Endodermal cell (in vitro differentiated cells): ENCODE results near the gene GABPA. TPM values are rescaled to one million over a fixed set of nuclear protein-coding genes. Genes with fewer than 3 reads are reported as not detected.
A peak's percentile ranks its signal among the peaks of the same experiment; 100 is the strongest.

Source experiments
- DNase-seq: peaks from one replicate; pipeline ENCODE4 v3.0.0-alpha.2; 2017
- H3K27ac ChIP-seq: 2 replicates; pipeline ENCODE4 v1.5.1; 2013; ENCODE audit warnings: mild to moderate bottlenecking, low read depth, low read length, moderate library complexity
- H3K27me3 ChIP-seq: 2 replicates; pipeline ENCODE4 v1.6.1; 2013; ENCODE audit warnings: mild to moderate bottlenecking, low read length, moderate library complexity; ENCODE audit not compliant: insufficient read depth, control insufficient read depth, poor library complexity, severe bottlenecking
- H3K36me3 ChIP-seq: 2 replicates; pipeline ENCODE4 v1.7.0; 2013; ENCODE audit warnings: mild to moderate bottlenecking, low read length, moderate library complexity; ENCODE audit not compliant: control insufficient read depth, insufficient read depth
- H3K4me1 ChIP-seq: one replicate; pipeline ENCODE4 v1.7.0; 2013; ENCODE audit warnings: low read length; ENCODE audit not compliant: control insufficient read depth, insufficient read depth
- H3K4me3 ChIP-seq: 2 replicates; pipeline ENCODE4 v1.5.1; 2013; ENCODE audit warnings: mild to moderate bottlenecking, low read length, moderate library complexity
- H3K9ac ChIP-seq: 2 replicates; pipeline ENCODE4 v1.6.1; 2013; ENCODE audit warnings: mild to moderate bottlenecking, low read length, moderate library complexity; ENCODE audit not compliant: poor library complexity, severe bottlenecking; ENCODE audit errors: extremely low read depth
- H3K9me3 ChIP-seq: 2 replicates; pipeline ENCODE4 v1.6.1; 2013; ENCODE audit warnings: mild to moderate bottlenecking, low read length, moderate library complexity; ENCODE audit not compliant: control insufficient read depth
- H3K27ac Mint-ChIP-seq: 2 replicates; pipeline ENCODE4 v1.8.0; 2020; ENCODE audit warnings: mixed read lengths
- H3K27me3 Mint-ChIP-seq: 2 replicates; pipeline ENCODE4 v1.8.0; 2021; ENCODE audit warnings: mild to moderate bottlenecking, mixed read lengths; ENCODE audit not compliant: insufficient read depth
- H3K36me3 Mint-ChIP-seq: 2 replicates; pipeline ENCODE4 v1.8.0; 2020; ENCODE audit warnings: low read depth, mixed read lengths
- H3K4me1 Mint-ChIP-seq: 2 replicates; pipeline ENCODE4 v1.8.0; 2020; ENCODE audit warnings: mixed read lengths
- H3K4me3 Mint-ChIP-seq: 2 replicates; pipeline ENCODE4 v1.8.0; 2020; ENCODE audit warnings: mild to moderate bottlenecking, moderate library complexity, mixed read lengths
- H3K9me3 Mint-ChIP-seq: 2 replicates; pipeline ENCODE4 v1.8.0; 2020; ENCODE audit warnings: mild to moderate bottlenecking, mixed read lengths
- WGBS, 2 experiments: methylation state at CpG; one replicate each; pipeline versions ENCODE4 v1.1.5 to v1.1.7; 2013; ENCODE audit warnings: missing lambda C conversion rate in 2 of 2, mixed read lengths in 1 of 2; ENCODE audit not compliant: insufficient coverage in 1 of 2, insufficient read length in 1 of 2; 5-methylcytosine and 5-hydroxymethylcytosine counted together
- long read RNA-seq, 4 experiments: library from polyadenylated mRNA in 2 of 4; library from RNA in 1 of 4; library from capped mRNA in 1 of 4; stranded (forward) in 3 of 4; unstranded in 1 of 4; transcript quantifications; one replicate each; pipeline ENCODE4 v2.0.0, GENCODE V29; 2020 to 2021; ENCODE audit warnings: inconsistent platforms in 1 of 4
- polyA plus RNA-seq, 2 experiments: library from polyadenylated mRNA; stranded (reverse); fragments of 50-300 nt; gene quantifications; one replicate each; pipeline ENCODE4 v1.2.3, GENCODE V29; 2013
- total RNA-seq, 2 donors: library from RNA; stranded (reverse); fragmentation: NEBNext Ultra II Directional in 1 of 2; extraction: Animal tissue kit (Norgen Biotek cat#: 25700) in 1 of 2; gene quantifications; 2 replicates in 1 of 2; 3 replicates in 1 of 2; pipeline ENCODE4 v1.2.1, GENCODE V29; 2021
- TF ChIP-seq, protein P1 (sequence below): fragments of 200-600 bp; sonication (generic); conservative IDR thresholded peaks from 2 replicates; pipeline ENCODE4 v1.5.0; 2021; ENCODE audit warnings: antibody characterized with exemption, mild to moderate bottlenecking

The GABPA gene
- total RNA-seq: 10 to 100 TPM; 30.4 to 35.3 TPM
- 32.3 TPM for polyA plus RNA-seq (2013, experiment 1 of 2)
- 33.4 TPM for polyA plus RNA-seq (2013, experiment 2 of 2)
- long read RNA-seq, experiment 1, full-length matches to known transcripts: 3 of 13 reads
- long read RNA-seq, experiment 1, partial matches to known transcripts: 1 of 13 reads
- long read RNA-seq, experiment 1, other reads (novel, unspliced or antisense): 9 of 13 reads
- long read RNA-seq, experiment 2, full-length matches to known transcripts: 63 of 78 reads
- long read RNA-seq, experiment 2, partial matches to known transcripts: 4 of 78 reads
- long read RNA-seq, experiment 2, other reads (novel, unspliced or antisense): 11 of 78 reads
- long read RNA-seq, experiment 3, full-length matches to known transcripts: 139 of 177 reads
- long read RNA-seq, experiment 3, partial matches to known transcripts: 3 of 177 reads
- long read RNA-seq, experiment 3, other reads (novel, unspliced or antisense): 35 of 177 reads
- long read RNA-seq, experiment 4, full-length matches to known transcripts: 10 of 17 reads
- long read RNA-seq, experiment 4, partial matches to known transcripts: 3 of 17 reads
- long read RNA-seq, experiment 4, other reads (novel, unspliced or antisense): 4 of 17 reads

DNA sequence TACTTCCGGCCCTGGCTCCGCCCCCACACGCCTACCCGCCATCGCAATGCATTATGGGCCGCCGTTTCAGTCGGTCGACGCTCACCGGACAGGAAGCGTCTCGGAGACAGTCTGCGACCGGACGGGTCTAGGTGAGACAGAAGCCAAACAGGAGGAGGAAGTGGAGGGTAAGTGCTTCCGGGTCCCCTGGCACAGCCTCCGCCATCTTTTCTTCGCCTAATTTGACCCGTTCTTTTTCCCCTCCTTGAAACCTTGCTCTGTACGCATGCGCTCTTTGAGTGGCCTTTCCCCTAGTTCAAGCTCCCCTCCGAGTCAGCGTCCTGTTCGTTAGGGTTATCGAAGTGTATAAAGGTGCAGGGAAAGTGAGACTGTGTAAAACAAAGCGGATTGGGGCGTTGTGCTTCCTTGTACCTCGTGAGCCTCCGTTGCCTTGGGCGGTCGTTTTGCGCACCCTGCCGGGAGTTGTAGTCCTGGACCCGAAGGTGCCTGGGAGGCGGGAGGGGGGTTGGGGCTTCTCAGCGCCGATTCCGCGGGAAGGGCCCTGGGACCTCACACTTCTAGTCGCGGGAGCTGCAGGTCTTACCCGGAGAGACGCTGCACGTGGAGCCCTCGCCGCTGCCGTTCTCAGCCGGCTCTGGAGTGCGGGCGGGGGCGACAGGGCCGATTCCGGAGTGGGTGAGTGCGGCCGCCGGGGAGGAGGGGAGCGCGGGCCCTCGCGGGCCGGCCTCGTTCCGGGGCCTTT lies at the start of gene GABPA, which contains the start of gene ATP5PF:
Gene GABPA (plus strand): TSS at position 69 of the 742 bp plus-strand sequence. CDS start 6,627 bp downstream, outside the sequence.
Gene ATP5PF (minus strand): TSS at position 1 of the 742 bp plus-strand sequence. CDS start 5,110 bp downstream, outside the sequence.
- TF ChIP-seq, protein P1, sequence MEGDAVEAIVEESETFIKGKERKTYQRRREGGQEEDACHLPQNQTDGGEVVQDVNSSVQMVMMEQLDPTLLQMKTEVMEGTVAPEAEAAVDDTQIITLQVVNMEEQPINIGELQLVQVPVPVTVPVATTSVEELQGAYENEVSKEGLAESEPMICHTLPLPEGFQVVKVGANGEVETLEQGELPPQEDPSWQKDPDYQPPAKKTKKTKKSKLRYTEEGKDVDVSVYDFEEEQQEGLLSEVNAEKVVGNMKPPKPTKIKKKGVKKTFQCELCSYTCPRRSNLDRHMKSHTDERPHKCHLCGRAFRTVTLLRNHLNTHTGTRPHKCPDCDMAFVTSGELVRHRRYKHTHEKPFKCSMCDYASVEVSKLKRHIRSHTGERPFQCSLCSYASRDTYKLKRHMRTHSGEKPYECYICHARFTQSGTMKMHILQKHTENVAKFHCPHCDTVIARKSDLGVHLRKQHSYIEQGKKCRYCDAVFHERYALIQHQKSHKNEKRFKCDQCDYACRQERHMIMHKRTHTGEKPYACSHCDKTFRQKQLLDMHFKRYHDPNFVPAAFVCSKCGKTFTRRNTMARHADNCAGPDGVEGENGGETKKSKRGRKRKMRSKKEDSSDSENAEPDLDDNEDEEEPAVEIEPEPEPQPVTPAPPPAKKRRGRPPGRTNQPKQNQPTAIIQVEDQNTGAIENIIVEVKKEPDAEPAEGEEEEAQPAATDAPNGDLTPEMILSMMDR: peak; percentile 14
- Mint-ChIP-seq H3K4me1 (peaks cover 18% of the 10 kb centered on the region), H3K27me3 (no peaks in the 10 kb centered on the region), H3K36me3 (peaks cover 3% of the 10 kb centered on the region), H3K27ac (peak within 1 kb of the TSS; percentile 100), H3K4me3 (peak within 1 kb of the TSS; percentile 97), H3K9me3 (no peaks in the 10 kb centered on the region)
- H3K27me3 ChIP-seq: no peaks in the 10 kb centered on the region
- DNase-seq: peak; percentile 98
- WGBS, 2 experiments: 0% methylated on average over 19 to 64 of the region's 64 CpGs
- peak within 1 kb of the TSS; percentile 95 for H3K27ac ChIP-seq
- peaks cover 12% of the 10 kb centered on the region for H3K36me3 ChIP-seq
- peak within 1 kb of the TSS; percentile 98 for H3K4me3 ChIP-seq
- no peaks in the 10 kb centered on the region for H3K9me3 ChIP-seq
- H3K4me1 ChIP-seq: no peaks in the 10 kb centered on the region
- peak within 1 kb of the TSS; percentile 91 for H3K9ac ChIP-seq

DNA sequence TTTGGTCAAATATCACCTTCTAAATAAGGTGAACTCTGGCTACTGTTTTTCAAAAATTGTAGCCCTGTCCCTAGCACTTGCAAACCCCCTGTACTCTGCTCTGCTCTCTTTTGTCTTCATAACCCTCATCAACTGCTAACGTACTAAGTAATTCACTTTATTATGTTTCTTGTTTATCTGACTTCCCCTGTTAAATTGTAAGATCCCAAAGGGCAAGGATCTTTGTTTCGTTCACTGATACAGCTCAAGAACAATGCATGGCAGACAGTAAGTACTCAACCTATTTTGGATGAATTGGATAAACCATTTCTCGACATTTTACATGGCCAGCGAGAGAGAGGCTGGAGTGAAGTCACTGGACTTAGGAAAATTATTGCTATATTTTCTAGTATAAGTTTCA lies 47.0 kb upstream of the GABPA start:
- no peaks in the 10 kb centered on the region for H3K9me3 Mint-ChIP-seq
- Histone ChIP-seq H3K27me3 (no peaks in the 10 kb centered on the region), H3K9ac (no peak overlapping the region), H3K36me3 (no peaks in the 10 kb centered on the region), H3K27ac (no peak overlapping the region), H3K9me3 (no peaks in the 10 kb centered on the region), H3K4me3 (no peak overlapping the region), H3K4me1 (no peaks in the 10 kb centered on the region)
- DNase-seq: no peak
- H3K4me3 Mint-ChIP-seq: no peak overlapping the region
- H3K4me1 Mint-ChIP-seq: no peaks in the 10 kb centered on the region
- no peak overlapping the region for H3K27ac Mint-ChIP-seq
- H3K36me3 Mint-ChIP-seq: no peaks in the 10 kb centered on the region
- 93 to 100% methylated on average over 4 of the region's 4 CpGs for WGBS, 2 experiments
- H3K27me3 Mint-ChIP-seq: peaks cover 2% of the 10 kb centered on the region
- TF ChIP-seq, protein P1: no peak
